Stimulated activated CD8-positive, alpha-beta memory T cell treated with anti-CD3 and anti-CD28 coated beads, Interleukin-15, amount 100 ng/mL, for 1 hour (primary cell): ENCODE measurements around the gene RTP3.
A peak's percentile ranks its signal among the peaks of the same experiment; 100 is the strongest.
"Not testable (repeated sequence)": the region's sequence is repeated elsewhere in the genome, so short reads cannot be mapped to it uniquely, and the experiment has no call there.

ENCODE experiments used
- DNase-seq: peaks from one replicate; pipeline ENCODE4 v3.0.0-alpha.2; 2020; ENCODE audit warnings: low read depth

Gene RTP3

DNA sequence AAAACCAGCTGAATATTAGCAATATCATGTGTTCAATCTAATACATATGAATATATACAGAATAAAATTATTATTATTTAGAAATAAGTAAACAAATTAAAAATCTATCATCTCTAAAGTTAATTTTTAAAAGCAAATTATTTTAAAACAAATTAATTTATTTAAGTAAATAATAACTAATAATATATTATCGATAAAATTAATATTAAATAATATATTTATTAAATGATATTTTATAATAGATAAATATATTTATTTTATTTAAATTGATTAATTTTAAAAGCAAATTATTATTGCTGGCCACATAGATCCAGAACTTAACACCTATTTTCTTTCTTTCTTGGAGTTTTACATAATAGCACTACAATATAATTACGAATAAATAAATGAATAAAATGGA is 22.2 kb downstream of the RTP3 start:
- DNase-seq = no peak

DNA sequence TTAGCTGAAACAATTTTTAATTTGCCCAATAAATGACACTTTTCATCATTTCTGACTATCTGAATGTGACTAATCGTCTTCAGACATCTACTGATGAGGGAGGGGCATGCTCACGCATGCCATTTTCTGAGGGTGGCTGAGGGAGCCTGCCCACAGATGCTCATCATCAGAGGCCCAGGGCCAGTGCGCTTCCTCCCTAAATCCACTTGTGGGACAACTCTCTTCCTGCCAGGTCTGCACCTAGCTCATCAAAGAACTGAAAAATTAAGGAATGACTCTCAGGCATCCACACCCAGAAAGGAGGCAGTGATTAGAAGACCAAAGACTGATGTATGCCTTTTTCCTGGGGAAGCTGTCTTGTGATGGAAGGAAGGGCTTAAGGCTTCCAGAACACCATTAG is 22.8 kb downstream of the RTP3 start:
- DNase-seq = no peak

DNA sequence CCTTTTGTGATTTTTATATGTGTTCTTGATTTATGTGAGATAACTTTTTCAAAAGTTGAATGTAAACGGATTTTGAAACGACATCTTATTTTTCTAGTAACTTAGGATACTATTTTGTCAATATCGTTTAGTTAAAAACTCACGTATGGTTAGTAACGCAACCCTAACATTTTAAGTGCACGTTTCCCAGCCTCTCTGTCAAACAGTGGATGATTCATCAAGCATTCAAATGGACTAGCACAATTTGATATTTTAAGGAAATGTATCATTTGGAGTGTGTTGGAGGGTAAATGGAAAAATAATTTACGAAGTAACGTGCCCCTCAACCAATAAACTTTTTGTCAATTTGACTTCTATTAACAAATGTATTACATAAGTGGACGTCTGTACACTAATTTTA is 23.3 kb downstream of the RTP3 start:
- DNase-seq = no peak

- not testable (repeated sequence) for DNase-seq
Measured at GRCh38 chr3:46522201-46522600, 24.4 kb downstream of the RTP3 start.

GRCh38 chr3:46523556-46523955 is 25.8 kb downstream of the RTP3 start:
- no peak for DNase-seq

- no peak for DNase-seq
Measured at GRCh38 chr3:46524008-46524407, 26.2 kb downstream of the RTP3 start.

DNA sequence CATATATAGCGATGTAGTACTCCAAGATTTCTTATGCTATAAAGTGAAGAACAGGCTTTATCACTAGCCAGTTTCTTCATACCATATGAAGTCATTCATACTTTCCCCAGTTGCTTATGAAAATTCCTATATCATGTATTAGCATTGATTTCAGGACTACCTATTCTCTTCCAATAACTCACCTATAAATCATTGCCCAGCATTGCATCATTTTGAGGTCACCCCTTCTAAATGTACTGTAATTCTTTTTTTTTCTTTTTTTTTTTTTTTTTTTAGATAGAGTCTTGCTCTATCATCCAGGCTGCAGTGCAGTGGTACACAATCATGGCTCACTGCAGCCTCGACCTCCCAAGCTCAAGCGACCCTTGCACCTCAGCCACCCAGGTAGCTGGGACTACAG is 27.1 kb downstream of the RTP3 start:
- no peak for DNase-seq

GRCh38 chr3:46527239-46527638 is 29.5 kb downstream of the RTP3 start:
- no peak for DNase-seq

- DNase-seq = no peak
Measured at GRCh38 chr3:46533091-46533490, 35.3 kb downstream of the RTP3 start.

DNA sequence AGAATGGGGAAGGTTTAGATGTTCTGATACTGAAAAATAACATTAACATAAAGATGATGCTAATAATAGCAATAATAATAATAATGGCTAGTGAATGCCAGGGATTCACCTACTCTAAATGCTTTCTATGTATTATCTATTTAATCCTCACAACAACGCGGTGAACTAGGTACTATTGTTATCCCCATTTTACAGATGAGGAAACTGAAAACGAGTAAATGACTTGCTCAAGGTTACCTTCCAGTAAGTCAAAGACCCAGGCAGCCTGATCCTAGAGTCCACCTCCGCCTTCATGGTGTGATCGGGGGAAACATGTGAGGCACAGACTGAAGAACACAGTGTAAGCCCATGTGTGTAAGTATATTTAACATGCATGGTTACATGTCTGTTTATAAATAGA is 38.0 kb downstream of the RTP3 start:
- no peak for DNase-seq

DNA sequence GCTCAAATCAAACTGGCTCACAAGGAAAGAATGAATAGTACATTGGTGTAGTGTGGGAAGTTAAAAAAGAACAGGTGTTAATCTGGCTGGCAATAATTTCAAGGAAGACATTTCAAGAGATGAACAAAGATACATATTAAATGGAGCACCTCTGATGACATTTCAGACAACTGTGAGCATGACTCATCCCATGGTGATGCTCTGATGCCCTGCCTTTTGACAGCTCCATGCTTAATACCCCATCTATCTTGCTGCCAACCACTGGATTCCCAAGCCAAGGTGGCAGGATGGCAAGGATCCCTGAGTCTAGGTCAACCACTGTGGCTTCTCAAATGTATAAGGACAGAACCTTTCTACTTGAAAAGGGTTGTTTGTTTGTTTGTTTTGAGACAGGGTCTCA is 39.0 kb downstream of the RTP3 start:
- DNase-seq = no peak

DNA sequence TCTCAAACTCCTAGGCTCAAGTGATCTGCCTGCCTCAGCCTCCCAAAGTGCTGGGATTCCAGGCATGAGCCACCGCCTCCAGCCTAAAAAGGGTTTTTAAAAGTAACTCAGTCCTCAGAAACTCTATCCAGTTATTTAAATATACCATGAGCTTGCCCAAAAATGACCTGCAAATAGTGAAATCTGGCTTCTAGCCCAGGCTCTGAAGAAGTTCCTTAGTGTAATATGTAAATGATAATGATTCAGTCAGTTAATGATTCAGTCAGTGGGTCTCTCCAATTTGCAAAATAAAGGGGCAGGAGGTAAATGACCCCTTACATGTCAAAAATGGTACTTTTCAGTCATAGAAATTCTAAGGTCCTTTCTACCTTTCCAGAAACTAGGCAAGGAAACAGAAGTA is 39.5 kb downstream of the RTP3 start:
- DNase-seq = no peak

- no peak for DNase-seq
Measured at GRCh38 chr3:46537779-46538178, 40.0 kb downstream of the RTP3 start.

- not testable (repeated sequence) for DNase-seq
Measured at GRCh38 chr3:46538425-46538802, 40.6 kb downstream of the RTP3 start.

- DNase-seq = peak; percentile 54
Measured at GRCh38 chr3:46538803-46539442, 41.1 kb downstream of the RTP3 start.

DNA sequence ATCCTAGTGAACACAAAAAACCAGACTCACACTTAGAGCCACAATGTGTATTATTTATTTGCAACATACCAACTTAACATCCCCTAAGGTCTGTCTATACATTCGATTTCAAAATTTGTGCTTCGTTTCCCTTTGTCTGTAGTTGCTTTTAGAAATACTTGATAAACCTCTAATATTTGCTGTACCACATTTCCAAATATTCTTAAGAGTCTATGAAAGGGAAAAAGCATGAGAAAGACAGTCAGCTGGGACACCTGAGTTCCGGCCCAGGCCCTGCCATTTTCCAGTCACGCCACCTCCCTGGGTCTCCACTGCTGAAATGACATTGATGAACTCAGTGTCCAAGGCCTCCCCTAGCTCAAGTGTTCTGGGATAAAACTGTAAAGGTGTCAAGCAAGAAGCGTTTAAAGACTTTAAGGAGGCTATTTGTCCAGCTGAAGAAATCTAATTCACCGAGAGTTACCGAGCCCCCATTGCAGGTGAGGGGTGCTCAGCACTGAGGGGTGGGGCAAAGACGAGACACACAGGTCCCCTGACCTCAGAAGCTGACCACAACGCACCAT is 41.7 kb downstream of the RTP3 start:
- no peak for DNase-seq

DNA sequence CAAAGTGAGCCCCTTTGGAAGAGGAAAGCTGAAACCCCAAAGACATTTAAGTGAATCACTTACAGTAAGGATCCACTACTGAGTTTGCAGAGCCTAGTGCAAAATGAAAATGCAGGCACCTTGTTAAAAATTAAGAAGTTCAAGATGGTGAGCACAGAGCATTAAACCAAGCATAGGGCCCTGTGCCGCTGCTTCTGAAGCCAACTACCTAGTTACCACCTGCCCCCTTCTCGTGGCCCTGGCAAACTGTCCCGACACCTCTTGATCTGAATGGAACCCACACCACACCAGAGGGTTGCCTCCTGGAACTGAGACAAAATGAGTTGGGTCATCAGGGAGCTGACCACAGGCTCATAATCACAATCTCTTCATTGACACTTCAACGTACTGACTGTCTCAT is 42.8 kb downstream of the RTP3 start:
- DNase-seq = no peak

DNA sequence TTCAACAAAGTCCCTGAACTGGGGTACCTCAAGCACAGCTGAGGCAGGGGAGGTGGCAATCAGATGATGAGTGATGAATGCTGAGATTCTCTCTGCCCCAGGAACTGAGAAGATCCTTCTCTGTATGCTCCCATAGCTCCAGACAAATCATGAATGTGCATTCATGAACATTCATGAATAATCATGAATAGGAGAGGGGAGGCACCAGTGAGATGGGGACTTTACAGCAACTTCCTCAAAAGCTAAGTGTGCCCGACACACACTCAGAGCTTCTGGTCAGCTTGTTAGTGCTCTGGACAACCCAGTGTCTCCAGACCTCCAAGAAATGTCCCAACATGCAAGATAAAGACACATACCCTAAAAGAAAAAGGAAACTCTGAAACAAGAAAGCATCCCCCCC is 44.1 kb downstream of the RTP3 start:
- DNase-seq = no peak

- DNase-seq = no peak
Measured at GRCh38 chr3:46542344-46542743, 44.6 kb downstream of the RTP3 start.

DNA sequence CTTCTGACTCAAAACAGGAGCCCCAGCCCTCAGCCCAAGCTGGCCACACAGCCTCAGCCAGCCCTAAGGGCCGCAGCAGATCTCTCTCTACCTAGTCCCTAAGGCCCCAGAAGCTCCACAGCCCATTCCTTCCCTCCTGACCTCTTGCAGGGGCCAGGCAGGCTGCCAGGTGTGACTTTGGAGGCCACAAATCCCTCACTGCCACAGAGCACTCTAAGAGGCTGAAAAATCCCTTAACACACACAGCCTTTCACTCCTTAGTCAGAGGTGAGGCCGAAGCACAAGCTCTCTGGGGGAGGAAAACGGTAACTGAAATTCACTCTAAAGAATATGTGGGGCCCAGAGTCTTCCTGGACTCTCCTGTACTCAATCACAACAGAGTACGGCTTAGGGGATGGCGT is 45.0 kb downstream of the RTP3 start:
- DNase-seq = no peak

DNA sequence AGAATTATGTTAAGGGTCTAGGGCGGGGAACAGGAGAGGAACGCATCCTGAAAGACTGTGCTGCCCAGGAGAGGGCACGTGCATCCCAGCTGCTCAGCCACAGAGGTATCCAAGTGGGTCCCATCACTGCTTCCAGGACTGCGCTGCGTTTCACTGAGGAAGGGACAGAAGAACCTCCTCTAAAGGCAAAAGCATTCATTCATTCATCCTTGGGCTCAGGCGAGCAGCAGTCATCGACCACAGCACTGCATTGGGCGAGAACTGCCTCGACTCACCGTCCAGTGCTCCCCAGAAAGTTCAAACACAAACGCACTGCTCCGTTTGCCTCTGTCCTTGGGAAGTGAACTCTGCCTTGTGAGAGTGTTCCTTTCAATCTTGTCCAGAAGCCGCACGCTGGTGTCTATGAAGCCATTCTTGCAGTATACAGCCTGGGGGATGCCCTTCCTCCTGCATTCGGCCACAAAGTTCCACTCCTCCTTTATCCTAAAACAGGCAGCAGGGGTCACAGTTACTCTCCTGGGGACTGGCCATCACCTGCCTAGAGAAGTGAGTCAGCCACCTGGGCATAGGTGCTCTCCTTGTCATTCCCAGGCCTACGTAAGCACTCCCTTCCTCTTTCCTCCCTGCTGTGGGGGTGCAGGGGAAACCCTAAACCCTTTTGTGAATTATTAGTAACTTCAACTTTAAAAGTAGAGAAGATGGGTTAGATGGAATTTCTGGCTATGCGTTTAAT is 47.2 kb downstream of the RTP3 start:
- DNase-seq = no peak

- DNase-seq = no peak
Measured at GRCh38 chr3:46545818-46546630, 48.2 kb downstream of the RTP3 start.

GRCh38 chr3:46546896-46547440 is 49.2 kb downstream of the RTP3 start:
- DNase-seq = no peak
